HG02678 (cell line): ENCODE measurements around the gene KRTAP10-6.
"Not testable (repeated sequence)": the region's sequence is repeated elsewhere in the genome, so short reads cannot be mapped to it uniquely, and the experiment has no call there.

Source experiments
- ATAC-seq: cut with Tn5 transposase; IDR thresholded peaks from one replicate; pipeline ENCODE4 v1.9.1; 2021; ENCODE audit warnings: mild to moderate bottlenecking, moderate library complexity; ENCODE audit not compliant: unreplicated experiment

The KRTAP10-6 gene, protein sequence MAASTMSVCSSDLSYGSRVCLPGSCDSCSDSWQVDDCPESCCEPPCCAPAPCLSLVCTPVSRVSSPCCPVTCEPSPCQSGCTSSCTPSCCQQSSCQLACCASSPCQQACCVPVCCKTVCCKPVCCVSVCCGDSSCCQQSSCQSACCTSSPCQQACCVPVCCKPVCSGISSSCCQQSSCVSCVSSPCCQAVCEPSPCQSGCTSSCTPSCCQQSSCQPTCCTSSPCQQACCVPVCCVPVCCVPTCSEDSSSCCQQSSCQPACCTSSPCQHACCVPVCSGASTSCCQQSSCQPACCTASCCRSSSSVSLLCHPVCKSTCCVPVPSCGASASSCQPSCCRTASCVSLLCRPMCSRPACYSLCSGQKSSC

DNA sequence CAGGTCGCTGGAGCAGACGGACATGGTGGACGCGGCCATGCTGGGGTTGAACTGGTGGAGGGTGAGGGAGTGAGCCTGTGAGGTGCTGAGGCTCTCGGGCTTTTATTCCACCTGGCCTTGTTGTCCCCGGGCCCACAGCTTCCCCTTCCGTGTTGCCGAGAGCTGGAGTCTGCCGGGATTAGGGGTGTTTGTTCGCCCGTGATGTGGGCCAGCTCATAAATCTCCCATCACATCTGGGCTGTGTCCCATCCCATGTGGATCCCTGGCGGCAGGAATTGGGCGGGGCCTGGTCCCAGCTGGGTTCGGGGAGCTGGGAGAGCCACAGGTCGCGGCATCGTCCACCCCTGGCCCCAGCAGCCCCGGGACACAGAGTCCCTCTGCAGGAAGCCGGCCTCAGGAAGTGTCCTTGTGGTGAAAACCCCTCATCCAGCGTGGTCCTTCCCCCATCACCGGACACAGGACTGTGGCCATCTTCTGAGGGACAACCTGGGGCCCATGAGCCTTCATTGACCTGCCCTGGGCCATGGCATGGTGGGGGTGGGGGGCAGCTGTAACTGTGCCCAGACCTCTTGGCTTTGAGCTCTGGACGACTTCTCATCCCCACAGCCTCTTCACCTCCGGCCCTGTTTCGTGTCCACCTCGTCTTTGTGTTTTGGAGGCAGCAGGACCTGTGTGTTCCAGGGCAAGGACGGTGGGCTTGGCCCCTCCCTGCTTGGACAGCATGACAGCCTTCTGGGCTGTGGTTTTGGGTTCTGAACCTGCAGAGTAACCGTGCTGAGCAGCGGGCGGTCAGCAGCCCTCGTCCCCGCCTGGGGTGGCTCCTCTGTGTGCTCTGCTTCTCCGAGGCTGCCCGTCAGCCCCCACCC, at the start of gene KRTAP10-6:
KRTAP10-6 (minus strand) TSS at position 60 of the 866 bp plus-strand sequence; CDS start at position 39, 21 bp downstream.
- no peak for ATAC-seq

DNA sequence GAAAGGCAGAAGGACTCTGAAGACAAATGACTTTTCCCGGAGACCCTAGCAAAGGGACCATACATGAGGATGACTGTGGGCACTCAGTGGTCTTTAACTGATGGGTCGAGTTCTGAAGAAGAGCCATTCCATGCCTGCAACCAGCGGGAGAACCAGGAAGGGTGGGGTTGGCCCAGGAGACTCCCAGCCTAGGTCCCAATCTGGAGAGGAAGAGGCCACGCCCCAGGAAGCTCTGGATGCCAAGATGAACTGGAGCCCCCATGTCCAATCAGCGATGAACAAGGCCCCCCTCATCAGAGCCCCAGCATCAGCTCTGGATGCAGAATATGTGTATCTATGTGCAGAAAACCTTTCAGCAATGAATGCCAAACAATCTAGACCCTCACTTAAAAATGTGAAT, 48.5 kb upstream of the KRTAP10-6 start:
- no peak for ATAC-seq

DNA sequence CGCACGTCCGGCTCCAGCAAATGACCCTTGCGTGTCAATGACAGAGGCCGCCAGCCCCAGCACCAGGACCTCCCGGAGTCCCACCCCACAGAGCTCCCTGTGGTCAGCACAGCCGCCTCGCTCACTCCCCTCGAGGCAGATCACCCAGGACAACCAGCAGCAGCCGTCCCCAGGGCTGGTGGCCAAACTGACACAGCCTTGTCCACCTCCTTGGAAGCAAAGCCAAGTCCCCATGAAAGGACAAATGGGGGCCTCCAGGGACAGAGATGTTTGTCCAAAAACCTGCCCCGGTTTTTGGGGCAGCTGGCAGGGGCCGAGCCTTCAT, 47.0 kb upstream of the KRTAP10-6 start:
- ATAC-seq = no peak

DNA sequence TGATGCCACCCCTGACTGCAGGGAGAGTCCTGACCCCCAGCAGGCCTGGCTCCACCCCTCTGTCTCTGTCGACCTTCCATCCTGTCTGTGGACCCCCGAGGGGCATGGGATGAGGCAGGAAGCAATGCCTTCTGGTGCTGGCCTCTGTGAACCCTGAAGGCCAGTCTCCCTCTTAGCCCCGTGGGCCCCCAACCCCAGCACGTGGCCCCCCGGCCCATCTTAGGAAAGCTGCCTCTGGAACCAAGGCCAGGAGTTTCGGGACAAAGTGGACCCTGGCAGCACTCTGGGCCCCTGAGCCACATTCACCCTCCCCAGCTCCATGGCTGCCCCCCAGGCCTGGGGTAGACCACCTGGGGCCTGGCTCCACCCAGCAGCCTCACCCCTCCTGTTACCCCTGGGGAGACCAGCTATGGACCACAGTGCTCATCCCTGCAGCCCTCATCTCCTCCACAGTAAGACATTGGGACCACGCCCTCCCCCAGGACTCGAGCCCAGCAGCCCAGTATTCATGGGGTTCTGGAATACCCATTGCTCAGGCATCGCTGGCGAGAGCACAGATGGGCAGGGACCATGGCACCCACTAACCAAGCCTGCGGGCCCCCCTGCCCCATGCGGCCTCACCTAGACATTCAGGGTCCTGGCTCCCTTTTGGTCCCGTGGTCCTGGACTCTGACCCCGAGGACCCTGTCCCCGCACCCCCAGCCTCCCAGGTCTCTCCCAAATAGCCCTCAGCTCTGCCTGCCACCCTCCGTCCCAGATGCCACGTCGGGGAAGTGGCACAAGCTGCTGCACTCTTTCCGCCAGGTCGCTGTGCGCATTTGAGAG, 46.4 kb upstream of the KRTAP10-6 start:
- not testable (repeated sequence) for ATAC-seq

DNA sequence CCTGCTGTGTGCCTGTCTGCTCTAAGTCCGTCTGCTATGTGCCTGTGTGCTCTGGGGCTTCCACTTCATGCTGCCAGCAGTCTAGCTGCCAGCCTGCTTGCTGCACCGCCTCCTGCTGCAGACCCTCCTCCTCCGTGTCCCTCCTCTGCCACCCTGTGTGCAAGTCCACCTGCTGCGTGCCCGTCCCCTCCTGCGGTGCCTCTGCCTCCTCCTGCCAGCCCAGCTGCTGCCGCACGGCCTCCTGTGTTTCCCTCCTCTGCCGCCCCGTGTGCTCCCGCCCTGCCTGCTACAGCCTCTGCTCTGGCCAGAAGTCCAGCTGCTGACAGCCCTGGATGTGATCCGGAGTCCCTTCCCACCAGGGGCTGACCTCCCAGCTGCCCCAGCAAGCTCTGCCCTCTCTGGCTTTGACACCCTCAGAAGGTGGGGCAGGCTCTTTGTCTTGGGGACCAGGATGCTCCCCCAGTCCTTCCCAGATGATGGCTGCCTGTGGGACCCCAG, 45.6 kb upstream of the KRTAP10-6 start:
- ATAC-seq = not testable (repeated sequence)

DNA sequence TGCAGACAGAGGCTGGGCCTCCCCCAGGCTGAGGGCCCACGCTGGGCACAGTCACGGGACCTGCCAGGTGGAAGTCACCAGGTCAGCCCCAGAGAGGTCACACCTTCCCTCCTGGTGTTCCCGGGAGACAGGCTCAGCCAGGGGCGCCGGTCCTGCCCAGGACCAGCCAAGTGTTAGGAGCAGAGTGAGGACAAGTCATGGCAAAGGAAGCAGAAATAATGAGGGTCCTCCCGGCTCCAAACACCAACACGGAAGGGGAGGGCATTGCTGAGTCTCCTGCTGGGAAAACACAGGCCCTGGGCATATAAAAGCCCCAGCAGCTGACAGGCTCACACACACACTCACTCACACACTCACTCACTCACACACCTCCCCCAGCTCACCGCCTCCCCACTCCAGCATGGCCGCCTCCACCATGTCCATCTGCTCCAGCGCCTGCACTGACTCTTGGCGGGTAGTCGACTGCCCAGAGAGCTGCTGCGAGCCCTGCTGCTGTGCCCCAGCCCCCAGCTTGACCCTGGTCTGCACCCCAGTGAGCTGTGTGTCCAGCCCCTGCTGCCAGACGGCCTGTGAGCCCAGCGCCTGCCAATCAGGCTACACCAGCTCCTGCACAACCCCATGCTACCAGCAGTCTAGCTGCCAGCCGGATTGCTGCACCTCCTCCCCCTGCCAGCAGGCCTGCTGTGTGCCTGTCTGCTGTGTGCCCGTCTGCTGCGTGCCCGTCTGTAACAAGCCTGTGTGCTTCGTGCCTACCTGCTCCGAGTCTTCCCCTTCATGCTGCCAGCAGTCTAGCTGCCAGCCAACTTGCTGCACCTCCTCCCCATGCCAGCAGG, 44.9 kb upstream of the KRTAP10-6 start, which contains the start of gene KRTAP10-10:
KRTAP10-10 (plus strand) TSS at position 339 of the 833 bp plus-strand sequence; CDS start at position 401, 62 bp downstream.
- no peak for ATAC-seq

DNA sequence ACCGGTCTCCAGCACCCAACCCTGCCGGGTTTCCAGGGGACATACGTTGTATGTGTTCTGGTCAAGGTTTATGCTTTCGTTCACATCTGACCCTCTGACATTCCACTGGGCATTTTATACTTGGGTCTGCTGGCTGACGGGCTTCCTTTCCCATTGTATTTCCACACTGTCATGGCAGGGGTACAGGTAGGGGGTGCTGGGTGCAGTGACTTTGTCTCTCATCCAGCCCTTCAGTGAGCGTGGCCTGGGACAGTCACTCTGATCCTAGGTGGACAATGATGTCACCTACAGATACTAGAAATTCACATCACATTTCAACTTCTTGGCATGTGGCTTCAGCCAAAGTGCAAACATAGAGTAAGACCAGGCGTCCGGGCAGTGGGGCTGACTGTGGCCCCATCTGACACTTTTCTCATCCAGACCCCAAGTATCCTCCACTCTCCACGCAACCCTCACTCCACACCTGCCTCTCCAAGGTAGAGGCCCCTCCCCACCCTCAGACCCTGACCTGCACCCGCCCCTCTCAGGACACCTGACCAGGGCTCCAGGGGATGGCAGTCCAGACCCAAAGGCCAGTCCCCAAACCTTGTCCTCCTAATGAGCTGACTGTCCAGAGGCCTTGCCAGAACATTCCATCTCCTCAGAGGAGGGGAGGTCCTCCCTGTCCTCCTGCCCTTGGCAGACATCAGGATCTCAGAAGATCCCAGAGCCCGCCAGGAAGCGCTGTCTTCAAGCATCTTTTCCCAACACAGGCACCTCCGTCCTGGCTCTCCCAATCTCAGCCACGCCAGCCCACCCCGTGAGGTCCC, 44.1 kb upstream of the KRTAP10-6 start:
- no peak for ATAC-seq

DNA sequence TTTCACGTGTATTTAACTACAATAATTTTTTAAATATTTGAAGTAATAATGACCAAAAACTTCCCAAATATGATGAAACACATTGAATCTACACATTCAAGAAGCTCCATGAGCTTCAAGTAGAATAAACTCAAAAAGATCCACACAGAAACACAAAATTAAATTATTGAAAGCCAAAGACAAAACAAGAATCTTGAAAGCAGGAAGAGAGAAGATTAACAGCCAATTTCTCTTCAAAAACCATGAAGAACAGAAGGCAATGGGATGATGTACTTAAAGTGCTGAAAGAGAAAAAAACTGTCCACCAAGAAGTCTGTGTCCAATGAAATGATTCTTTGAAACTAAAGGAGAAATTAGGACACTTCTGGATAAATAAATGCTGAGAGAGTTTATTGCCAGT, 39.8 kb upstream of the KRTAP10-6 start:
- no peak for ATAC-seq

DNA sequence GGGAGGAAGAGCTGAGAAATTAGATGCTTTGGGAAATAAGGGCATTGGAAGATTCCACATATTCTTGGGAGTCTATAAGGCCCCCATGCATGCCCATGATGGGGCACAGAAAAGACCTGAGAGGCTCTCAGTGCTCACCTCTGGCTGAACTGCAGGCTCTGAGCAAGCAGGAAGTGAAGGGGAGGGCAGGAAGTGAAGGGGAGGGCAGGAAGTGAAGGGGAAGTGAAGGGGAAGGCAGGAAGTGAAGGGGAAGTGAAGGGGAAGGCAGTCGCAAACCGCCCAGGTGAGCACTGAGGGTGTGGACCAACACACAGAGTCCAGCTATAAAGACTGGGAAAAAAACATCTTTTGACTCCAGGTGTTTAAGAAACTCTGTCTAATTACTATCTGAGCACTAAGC, 38.1 kb upstream of the KRTAP10-6 start:
- no peak for ATAC-seq

DNA sequence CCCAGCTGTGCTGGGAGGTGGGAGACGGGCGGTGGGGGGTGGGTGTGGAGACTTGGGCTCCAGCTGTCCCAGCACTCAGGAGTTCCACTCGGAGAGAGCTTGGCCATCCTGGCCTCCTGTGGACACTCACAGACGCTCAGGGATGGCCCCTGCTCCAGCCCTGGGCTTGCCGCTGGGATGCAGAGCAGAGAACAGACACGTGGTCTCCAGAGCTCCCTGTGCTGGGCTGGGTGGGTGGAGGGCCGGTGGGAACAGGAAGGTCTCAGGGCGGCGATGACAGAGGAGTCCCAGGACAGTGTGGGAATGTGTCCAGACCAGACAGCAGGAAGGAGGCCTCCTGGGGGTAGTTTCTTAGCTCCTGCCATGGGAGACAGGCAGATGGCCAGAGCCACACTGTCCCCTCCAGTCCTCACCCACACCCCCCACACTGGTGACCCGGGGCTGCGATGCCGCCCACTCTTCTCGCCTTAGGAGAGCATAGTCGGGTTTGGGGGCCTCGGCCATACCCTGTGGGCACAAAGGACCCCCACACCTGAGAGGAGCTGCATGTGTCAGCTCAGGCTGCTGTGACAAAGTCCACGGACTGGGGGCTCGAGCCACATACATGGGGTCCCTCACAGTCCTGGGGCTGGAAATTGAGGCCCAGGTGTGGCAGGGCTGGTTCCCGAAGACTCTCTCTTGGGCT, 36.5 kb upstream of the KRTAP10-6 start:
- ATAC-seq = no peak

DNA sequence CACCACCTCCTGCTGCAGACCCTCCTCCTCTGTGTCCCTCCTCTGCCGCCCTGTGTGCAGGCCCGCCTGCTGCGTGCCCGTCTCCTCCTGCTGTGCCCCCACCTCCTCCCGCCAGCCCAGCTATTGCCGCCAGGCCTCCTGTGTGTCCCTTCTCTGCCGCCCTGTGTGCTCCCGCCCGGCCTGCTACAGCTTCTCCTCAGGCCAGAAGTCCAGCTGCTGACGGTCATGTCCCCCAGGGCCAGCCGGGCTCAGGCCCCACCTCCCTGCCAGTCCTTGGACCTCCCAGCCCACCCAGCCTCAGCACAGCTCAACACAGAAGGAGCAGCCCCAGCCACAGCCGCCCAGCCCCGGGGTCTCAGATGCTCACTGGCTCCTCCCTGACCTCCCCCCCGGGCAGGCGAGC, 35.5 kb upstream of the KRTAP10-6 start:
- ATAC-seq = not testable (repeated sequence)

DNA sequence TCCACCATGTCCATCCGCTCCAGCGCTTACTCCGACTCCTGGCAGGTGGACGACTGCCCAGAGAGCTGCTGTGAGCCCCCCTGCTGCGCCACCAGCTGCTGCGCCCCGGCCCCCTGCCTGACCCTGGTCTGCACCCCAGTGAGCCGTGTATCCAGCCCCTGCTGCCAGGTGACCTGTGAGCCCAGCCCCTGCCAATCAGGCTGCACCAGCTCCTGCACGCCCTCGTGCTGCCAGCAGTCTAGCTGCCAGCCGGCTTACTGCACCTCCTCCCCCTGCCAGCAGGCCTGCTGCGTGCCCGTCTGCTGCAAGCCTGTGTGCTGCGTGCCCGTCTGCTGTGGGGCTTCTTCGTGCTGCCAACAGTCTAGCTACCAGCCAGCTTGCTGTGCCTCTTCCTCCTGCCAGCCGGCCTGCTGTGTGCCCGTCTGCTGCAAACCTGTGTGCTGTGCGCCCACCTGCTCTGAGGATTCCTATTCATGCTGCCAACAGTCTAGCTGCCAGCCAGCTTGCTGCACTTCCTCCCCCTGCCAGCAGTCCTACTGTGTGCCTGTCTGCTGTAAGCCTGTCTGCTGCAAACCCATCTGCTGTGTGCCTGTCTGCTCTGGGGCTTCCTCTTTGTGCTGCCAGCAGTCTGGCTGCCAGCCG, 35.0 kb upstream of the KRTAP10-6 start:
- not testable (repeated sequence) for ATAC-seq

DNA sequence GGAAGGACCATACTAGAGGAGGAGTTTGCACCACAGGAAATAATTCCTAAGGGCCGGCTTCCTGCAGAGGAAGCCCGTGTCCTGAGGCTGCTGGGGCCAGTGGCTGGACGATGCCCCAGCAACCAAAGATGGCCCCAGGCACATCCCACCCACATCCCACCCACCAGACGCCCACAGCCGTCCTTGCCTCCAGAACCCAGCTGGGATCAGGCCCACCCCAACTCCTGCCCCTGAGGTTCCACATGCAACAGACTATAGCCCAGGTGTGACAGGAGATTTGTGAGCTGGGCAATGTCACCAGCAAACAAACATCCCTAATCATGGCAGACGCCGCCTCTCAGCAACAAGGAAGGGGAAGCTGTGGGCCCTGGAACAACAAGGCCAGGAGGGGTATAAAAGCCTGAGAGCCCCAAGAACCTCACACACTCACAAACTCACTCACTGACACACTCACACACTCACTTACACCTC, 34.4 kb upstream of the KRTAP10-6 start, which contains the start of gene KRTAP10-9:
KRTAP10-9 (plus strand) TSS at position 421 of the 471 bp plus-strand sequence. CDS start 79 bp downstream, outside the sequence.
- no peak for ATAC-seq

DNA sequence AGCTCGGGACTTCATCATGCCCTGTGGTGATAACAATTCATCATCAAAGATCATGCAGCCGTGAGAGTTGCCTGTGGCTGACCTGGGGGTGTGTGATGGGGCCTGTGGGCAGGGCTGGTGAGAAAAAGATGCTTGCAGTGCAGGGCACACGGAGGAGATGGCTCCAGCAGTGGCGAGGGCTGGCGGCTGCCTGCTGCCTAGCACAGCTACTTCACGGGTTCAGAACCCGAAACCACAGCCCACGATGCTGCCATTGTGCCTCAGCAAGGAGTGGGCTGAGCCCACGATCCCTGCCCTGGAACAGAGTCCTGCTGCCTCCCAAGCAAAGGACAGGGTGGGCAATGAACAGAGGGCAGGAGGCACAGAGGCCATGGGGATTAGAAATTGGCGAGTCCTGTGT, 34.0 kb upstream of the KRTAP10-6 start:
- no peak for ATAC-seq

DNA sequence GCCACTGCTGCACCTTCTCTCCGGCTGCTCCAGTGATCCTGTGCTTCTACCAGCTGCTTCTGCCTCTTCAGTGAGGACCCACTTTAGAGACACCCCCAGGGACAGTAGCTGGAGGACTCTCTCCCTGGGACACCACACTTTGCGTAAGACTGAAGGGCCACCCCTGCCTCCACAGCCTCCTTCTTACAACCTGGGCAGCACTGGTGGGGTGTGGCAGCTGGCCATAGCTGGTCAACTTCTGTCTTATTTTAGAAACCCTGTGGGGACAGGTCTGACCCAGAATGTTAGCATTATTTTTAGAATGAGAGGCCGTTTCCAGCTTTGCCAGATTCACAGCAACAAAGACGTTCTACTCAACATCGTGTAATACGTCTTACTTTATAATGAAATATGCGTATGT, 33.5 kb upstream of the KRTAP10-6 start:
- ATAC-seq = no peak

DNA sequence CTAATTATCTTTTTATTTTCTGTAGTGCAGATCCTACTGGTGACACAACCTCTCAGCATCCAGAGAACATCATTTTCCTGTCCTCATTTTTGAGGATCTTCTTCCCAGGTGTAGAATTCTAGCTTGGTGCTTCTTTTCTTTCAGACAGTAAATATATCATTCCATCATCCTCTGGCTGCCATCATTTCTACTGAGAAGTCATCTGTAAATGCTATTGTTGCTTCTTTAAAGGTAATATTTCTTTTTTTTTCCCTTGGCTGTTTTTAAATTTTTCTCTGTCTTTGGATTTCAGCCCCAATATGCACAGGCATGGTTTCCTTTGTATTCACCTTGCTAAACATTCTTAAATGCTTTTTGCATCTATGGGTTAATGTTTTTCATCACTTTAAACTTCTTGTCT, 31.3 kb upstream of the KRTAP10-6 start:
- no peak for ATAC-seq

DNA sequence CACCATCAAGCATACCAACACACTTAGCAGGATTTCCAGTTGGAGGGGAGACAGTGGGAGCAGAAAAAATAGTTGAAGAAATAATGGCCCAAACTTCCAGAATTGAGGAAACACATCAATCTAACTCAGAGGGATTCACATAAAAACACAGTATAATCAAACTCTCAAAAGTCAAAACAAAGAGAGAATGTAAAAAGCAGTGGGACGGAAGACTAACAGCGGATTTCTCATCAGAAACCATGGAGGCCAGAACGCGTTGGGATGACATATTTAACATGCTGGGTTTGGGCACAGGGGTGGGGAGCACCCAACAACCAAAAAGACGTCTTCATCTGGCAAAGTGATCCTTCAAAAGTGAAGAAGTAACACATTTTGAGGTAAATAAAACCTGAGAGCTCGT, 27.6 kb upstream of the KRTAP10-6 start:
- ATAC-seq = no peak

DNA sequence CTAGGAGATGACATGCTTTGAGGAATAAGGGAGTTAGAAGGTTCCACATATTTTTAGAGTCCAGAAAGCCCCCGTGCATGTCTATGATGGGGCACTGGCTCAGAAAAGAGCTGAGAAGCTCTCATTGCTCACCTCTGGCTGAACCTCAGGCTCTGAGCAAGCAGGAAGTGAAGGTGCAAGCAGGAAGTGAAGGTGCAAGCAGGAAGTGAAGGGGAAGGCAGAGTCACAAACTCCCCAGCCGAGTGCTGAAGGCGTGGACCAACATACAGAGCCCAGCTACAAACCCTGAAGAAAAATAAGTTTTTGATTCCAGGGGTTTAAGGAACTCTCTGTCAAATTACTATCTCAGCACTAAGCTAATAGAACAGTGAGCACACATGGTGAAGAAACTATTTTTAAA, 26.6 kb upstream of the KRTAP10-6 start:
- ATAC-seq = no peak
